A549 (cell line): ENCODE results near the gene MS4A5. TPM values are rescaled to one million over a fixed set of nuclear protein-coding genes. Genes with fewer than 3 reads are reported as not detected.

Experiments used
- ATAC-seq, 2 experiments: fragments of 200-7000 bp in 1 of 2; fragments of >200 bp in 1 of 2; cut with Nextera tagmentation in 1 of 2; cut with Tn5 transposase in 1 of 2; 3 replicates each; pipeline versions ENCODE4 v1.8.0 to v1.9.1; 2018 to 2020; ENCODE audit warnings: mild to moderate bottlenecking in 1 of 2, moderate library complexity in 1 of 2
- CTCF ChIA-PET: fragments of 300-600 bp; sonication (Branson Sonifier 250); formaldehyde crosslinking; extraction: SDS; loops from one replicate; lab custom pipeline; 2021; ENCODE audit warnings: antibody characterized with exemption, inconsistent platforms; lab: Yijun Ruan, JAX
- POLR2A ChIA-PET: fragments of 350-600 bp; formaldehyde crosslinking; extraction: SDS; loops from one replicate; lab custom pipeline; 2021; ENCODE audit warnings: antibody characterized with exemption, inconsistent platforms; lab: Yijun Ruan, JAX
- DNase-seq, 2 experiments: peaks; one replicate each; pipeline versions ENCODE4 v3.0.0 to v3.0.0-alpha.2; 2011 to 2016; ENCODE audit warnings: low read depth in 1 of 2, low spot score in 1 of 2
- FAIRE-seq: peaks from 2 replicates; lab custom pipeline; 2011; peaks lifted over from hg19 to GRCh38; lab: Jason Lieb, UNC
- H3K27ac ChIP-seq, 2 experiments: fragments of >200 bp; sonication (Bioruptor Twin); formaldehyde crosslinking; 3 replicates each; pipeline ENCODE4 v1.5.1; 2016 to 2017
- H3K4me1 ChIP-seq: fragments of >200 bp; sonication (Bioruptor Twin); formaldehyde crosslinking; 3 replicates; pipeline ENCODE4 v1.6.1; 2016
- H3K4me2 ChIP-seq: fragments of >200 bp; sonication (Bioruptor Twin); formaldehyde crosslinking; 3 replicates; pipeline ENCODE4 v1.6.1; 2016
- H3K4me3 ChIP-seq: fragments of >200 bp; sonication (Bioruptor Twin); formaldehyde crosslinking; 3 replicates; pipeline ENCODE4 v1.5.1; 2016
- H3K9me3 ChIP-seq: fragments of >200 bp; sonication (Bioruptor Twin); formaldehyde crosslinking; 3 replicates; pipeline ENCODE4 v1.6.1; 2016
- CEBPB ChIP-seq, 2 experiments: fragments of >200 bp in 1 of 2; sonication (Bioruptor Twin) in 1 of 2; formaldehyde crosslinking in 1 of 2; IDR thresholded peaks; 2 replicates each; pipeline ENCODE4 v1.6.1; 2012 to 2016
- CHD4 ChIP-seq: fragments of 200-600 bp; sonication (generic); IDR thresholded peaks from 2 replicates; pipeline ENCODE4 v1.6.1; 2016; ENCODE audit warnings: antibody characterized with exemption, mild to moderate bottlenecking, borderline replicate concordance
- EHF ChIP-seq: fragments of 250-450 bp; sonication (Bioruptor Pico); IDR thresholded peaks from 2 replicates; pipeline ENCODE4 v1.5.0; 2020; ENCODE audit warnings: mild to moderate bottlenecking
- ESRRA ChIP-seq: fragments of 150-350 bp; IDR thresholded peaks from 2 replicates; pipeline ENCODE4 v1.6.1; 2014; ENCODE audit warnings: mild to moderate bottlenecking, low read length, borderline replicate concordance
- FOSB ChIP-seq: fragments of 250-450 bp; sonication (Bioruptor Pico); IDR thresholded peaks from 2 replicates; pipeline ENCODE4 v1.5.0; 2020; ENCODE audit warnings: mild to moderate bottlenecking, moderate library complexity
- FOSL2 ChIP-seq, 2 experiments: fragments of 450-650 bp in 1 of 2; fragments of >200 bp in 1 of 2; sonication (Bioruptor Twin) in 1 of 2; formaldehyde crosslinking; IDR thresholded peaks; 2 replicates each; pipeline versions ENCODE4 v1.5.0 to v1.6.1; 2016 to 2020; ENCODE audit warnings: mild to moderate bottlenecking in 1 of 2, moderate library complexity in 1 of 2
- HOXB13 ChIP-seq: fragments of 250-450 bp; sonication (Bioruptor Pico); IDR thresholded peaks from 2 replicates; pipeline ENCODE4 v1.5.0; 2020; ENCODE audit warnings: low read depth, mild to moderate bottlenecking, moderate library complexity
- JUN ChIP-seq, 2 experiments: fragments of >200 bp; sonication (Bioruptor Twin); formaldehyde crosslinking; IDR thresholded peaks; 2 replicates in 1 of 2; 3 replicates in 1 of 2; pipeline ENCODE4 v1.6.1; 2016 to 2017
- MAFK ChIP-seq: fragments of 450-650 bp; IDR thresholded peaks from 2 replicates; pipeline ENCODE4 v1.6.1; 2014; ENCODE audit not compliant: partially characterized antibody
- MYC ChIP-seq: IDR thresholded peaks from 2 replicates; pipeline ENCODE4 v1.6.1; 2012; ENCODE audit warnings: mild to moderate bottlenecking, inconsistent platforms, low read length, improper control_type of control experiment, borderline replicate concordance
- NFE2L2 ChIP-seq: fragments of 150-350 bp; conservative IDR thresholded peaks from 2 replicates; pipeline ENCODE4 v1.6.1; 2014; ENCODE audit warnings: low read length
- NR3C1 ChIP-seq: fragments of >200 bp; sonication (Bioruptor Twin); formaldehyde crosslinking; IDR thresholded peaks from 3 replicates; pipeline ENCODE4 v1.6.1; 2017
- PHF8 ChIP-seq: fragments of 200-600 bp; sonication (generic); IDR thresholded peaks from 2 replicates; pipeline ENCODE4 v1.6.1; 2016; ENCODE audit warnings: low read depth, mild to moderate bottlenecking, antibody characterized with exemption, moderate library complexity, borderline replicate concordance
- POLR2A ChIP-seq: IDR thresholded peaks from 2 replicates; pipeline ENCODE4 v1.6.1; 2012; ENCODE audit warnings: mild to moderate bottlenecking, low read length
- RAD21 ChIP-seq, 2 experiments: fragments of >200 bp in 1 of 2; sonication (Bioruptor Twin) in 1 of 2; formaldehyde crosslinking in 1 of 2; IDR thresholded peaks in 1 of 2; conservative IDR thresholded peaks in 1 of 2; 2 replicates in 1 of 2; 3 replicates in 1 of 2; pipeline ENCODE4 v1.6.1; 2012 to 2018; ENCODE audit warnings: inconsistent platforms in 1 of 2
- RARB ChIP-seq: fragments of 250-450 bp; sonication (Bioruptor Pico); IDR thresholded peaks from 2 replicates; pipeline ENCODE4 v1.8.0; 2021; ENCODE audit warnings: mild to moderate bottlenecking, moderate library complexity
- RCOR1 ChIP-seq: fragments of 150-350 bp; IDR thresholded peaks from 2 replicates; pipeline ENCODE4 v1.6.1; 2014; ENCODE audit warnings: antibody characterized with exemption, low read length, low read depth
- RFX5 ChIP-seq: fragments of 450-650 bp; IDR thresholded peaks from 2 replicates; pipeline ENCODE4 v1.7.1; 2014; ENCODE audit warnings: antibody characterized with exemption, mild to moderate bottlenecking, moderate library complexity
- SMC3 ChIP-seq: fragments of >200 bp; sonication (Bioruptor Twin); formaldehyde crosslinking; IDR thresholded peaks from 3 replicates; pipeline ENCODE4 v1.6.1; 2018; ENCODE audit warnings: inconsistent platforms
- TFCP2L1 ChIP-seq: fragments of 250-450 bp; sonication (Bioruptor Pico); IDR thresholded peaks from 2 replicates; pipeline ENCODE4 v1.5.0; 2021; ENCODE audit warnings: mild to moderate bottlenecking
- ZC3H11A ChIP-seq: fragments of 450-650 bp; IDR thresholded peaks from 2 replicates; pipeline ENCODE4 v1.6.1; 2014; ENCODE audit warnings: antibody characterized with exemption, mild to moderate bottlenecking
- WGBS: methylation state at CpG from one replicate; pipeline ENCODE4 v1.1.6; 2017; ENCODE audit errors: missing lambda C conversion rate; 5-methylcytosine and 5-hydroxymethylcytosine counted together
- polyA plus RNA-seq, 4 experiments: library from polyadenylated mRNA; depleted of rRNA in 3 of 4; stranded (reverse); fragments of >200 nt; fragmentation: RNase III in 1 of 4; extraction: RNeasy Plus Mini Kit Qiagen cat#74134 plus additional on column Dnase treatment in 1 of 4; gene quantifications; 2 replicates in 3 of 4; 3 replicates in 1 of 4; pipeline ENCODE4 v1.2.3, GENCODE V29; 2011 to 2017
- TF ChIP-seq, protein P1 (sequence below): fragments of >200 bp; sonication (Bioruptor Twin); formaldehyde crosslinking; IDR thresholded peaks from 3 replicates; pipeline ENCODE4 v1.5.1; 2016
- TF ChIP-seq, protein P2 (sequence below): IDR thresholded peaks from 2 replicates; pipeline ENCODE4 v1.6.1; 2012
- TF ChIP-seq, protein P3 (sequence below): fragments of >200 bp; sonication (Bioruptor Twin); formaldehyde crosslinking; IDR thresholded peaks from 2 replicates; pipeline ENCODE4 v1.6.1; 2016

MS4A5 gene
- polyA plus RNA-seq, 2 of the 4 experiments (the other 2 are of a cell fraction) = not detected

DNA sequence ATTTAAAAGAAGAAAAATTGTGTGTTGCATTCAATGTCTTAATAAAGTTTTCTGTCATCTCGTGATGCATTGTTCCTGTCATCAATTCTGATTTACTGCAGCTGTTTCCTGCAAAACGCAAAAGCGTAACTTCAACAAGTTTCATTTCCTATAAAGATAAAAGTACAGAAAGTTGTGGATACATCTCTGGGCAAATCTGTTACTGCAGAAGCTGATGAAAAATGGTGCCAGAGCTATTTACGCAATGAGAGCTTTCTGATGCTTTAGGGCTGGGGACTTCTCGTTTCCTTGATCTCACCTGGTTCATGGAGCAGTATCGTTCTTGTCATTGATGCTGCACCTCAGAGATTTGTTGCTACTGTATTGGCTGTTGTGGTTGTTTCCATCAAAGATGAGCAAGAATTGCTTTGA is 47.7 kb downstream of the MS4A5 start (continued):
- no peak for TF ChIP-seq RCOR1

DNA sequence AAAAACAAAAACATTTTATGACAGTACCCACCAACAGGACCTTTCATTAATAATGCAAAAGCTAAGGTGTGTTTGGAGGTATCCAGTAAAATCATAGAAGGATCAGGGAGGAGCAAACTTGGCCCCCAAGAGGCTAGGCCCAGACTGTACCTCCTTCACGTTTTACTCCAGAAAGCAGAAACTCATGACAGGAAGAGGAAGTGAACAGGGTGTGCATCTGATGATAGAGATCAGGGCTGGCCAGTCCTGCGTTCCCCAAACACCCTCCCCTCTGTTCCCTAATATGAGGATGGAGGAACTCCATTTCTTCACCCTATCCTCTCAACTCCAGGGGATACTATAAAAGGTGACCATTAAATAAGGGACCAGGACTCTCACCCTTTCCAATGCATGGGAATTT is 53.0 kb downstream of the MS4A5 start:
- Histone ChIP-seq H3K27ac (no peak overlapping the region), H3K9me3 (no peaks in the 10 kb centered on the region), H3K4me2 (no peak overlapping the region), H3K4me1 (no peaks in the 10 kb centered on the region), H3K4me3 (no peak overlapping the region)
- FAIRE-seq (no peak), ATAC-seq (no peak), DNase-seq (no peak)
- ChIA-PET POLR2A (no interaction called here), CTCF (no interaction called here)
- TF ChIP-seq MYC (no peak), ZC3H11A (no peak), CEBPB (IDR thresholded peaks at IDR 0.05) (no peak), MAFK (no peak), EHF (no peak)
- 5% methylated on average over 2 of the region's 2 CpGs for WGBS

DNA sequence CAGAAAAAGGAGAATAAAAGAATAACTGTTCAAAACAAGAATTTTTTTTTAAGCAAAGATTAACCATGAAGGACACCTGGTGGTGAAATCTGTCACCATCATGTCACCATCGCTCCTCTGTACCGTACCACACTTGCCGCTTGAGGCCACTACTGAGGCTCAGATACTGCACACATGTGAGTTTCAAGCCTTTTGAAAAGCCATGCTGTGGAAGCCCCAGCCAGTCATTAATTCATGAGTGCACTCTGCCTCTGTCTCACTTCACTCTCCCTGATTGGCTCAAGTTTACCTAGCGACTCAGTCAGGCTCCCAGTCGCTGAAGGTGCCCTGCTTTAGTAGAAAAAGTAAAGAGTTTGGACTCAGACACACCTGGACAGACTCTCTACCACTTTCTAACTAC is 56.6 kb downstream of the MS4A5 start:
- DNase-seq (peak; percentile 21 to 37), FAIRE-seq (no peak), ATAC-seq (peak; percentile 84)
- no peaks in the 10 kb centered on the region for H3K4me1 ChIP-seq
- no peak overlapping the region for H3K4me3 ChIP-seq
- no peak overlapping the region for H3K27ac ChIP-seq
- no peak for TF ChIP-seq CEBPB (IDR thresholded peaks at IDR 0.05)
- TF ChIP-seq, protein P1, sequence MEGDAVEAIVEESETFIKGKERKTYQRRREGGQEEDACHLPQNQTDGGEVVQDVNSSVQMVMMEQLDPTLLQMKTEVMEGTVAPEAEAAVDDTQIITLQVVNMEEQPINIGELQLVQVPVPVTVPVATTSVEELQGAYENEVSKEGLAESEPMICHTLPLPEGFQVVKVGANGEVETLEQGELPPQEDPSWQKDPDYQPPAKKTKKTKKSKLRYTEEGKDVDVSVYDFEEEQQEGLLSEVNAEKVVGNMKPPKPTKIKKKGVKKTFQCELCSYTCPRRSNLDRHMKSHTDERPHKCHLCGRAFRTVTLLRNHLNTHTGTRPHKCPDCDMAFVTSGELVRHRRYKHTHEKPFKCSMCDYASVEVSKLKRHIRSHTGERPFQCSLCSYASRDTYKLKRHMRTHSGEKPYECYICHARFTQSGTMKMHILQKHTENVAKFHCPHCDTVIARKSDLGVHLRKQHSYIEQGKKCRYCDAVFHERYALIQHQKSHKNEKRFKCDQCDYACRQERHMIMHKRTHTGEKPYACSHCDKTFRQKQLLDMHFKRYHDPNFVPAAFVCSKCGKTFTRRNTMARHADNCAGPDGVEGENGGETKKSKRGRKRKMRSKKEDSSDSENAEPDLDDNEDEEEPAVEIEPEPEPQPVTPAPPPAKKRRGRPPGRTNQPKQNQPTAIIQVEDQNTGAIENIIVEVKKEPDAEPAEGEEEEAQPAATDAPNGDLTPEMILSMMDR = 0 out of 3 replicates have a peak, but pooled peaks have one; percentile 19
- TF ChIP-seq RAD21 (conservative IDR thresholded peaks at IDR 0.05 in 1 of 2, IDR thresholded peaks at IDR 0.05 in 1 of 2) = 0 out of 5 replicates have a peak, but pooled peaks of 1 of the 2 experiments have one; percentile 15
- TF ChIP-seq, protein P2, sequence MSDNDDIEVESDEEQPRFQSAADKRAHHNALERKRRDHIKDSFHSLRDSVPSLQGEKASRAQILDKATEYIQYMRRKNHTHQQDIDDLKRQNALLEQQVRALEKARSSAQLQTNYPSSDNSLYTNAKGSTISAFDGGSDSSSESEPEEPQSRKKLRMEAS = no peak
- H3K4me2 ChIP-seq = no peak overlapping the region
- ChIA-PET CTCF (no interaction called here), POLR2A (no interaction called here)
- no peaks in the 10 kb centered on the region for H3K9me3 ChIP-seq
- 15% methylated on average over 5 of the region's 5 CpGs for WGBS

DNA sequence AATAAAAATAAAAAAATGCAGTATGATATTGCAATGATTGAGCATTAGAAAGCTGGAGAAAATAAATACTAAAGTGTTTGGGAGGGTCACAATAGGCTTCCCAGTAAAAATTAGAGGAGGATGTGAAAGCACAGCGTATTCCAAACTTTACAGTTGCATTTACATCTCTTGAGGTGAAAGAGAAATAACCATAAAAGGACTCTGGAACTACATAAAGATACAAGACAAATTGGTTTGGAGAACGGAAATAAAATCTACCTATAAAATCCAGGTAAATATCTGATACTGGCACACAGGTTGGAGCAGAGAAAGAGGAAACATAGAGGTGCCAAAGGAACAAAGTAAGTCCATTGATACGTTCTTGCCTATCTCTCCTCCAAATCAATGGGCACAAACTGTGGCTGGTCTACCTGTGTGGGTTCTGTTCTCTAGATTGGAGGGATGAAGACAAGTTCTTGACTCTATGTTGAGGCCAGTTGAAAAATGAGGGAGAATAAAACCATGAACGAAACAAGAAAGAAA is 63.2 kb downstream of the MS4A5 start, which contains the start of gene MS4A12:
TSS of gene MS4A12 (plus strand) at position 291 of the 522 bp plus-strand sequence. CDS start 4,541 bp downstream, outside the sequence.
- Histone ChIP-seq H3K4me3 (no peak within 1 kb of the TSS), H3K4me1 (no peaks in the 10 kb centered on the region), H3K4me2 (no peak within 1 kb of the TSS), H3K9me3 (no peaks in the 10 kb centered on the region), H3K27ac (no peak within 1 kb of the TSS)
- POLR2A ChIA-PET = no interaction called here
- WGBS = 3% methylated on average over 4 of the region's 4 CpGs
- CTCF ChIA-PET = no interaction called here
- FAIRE-seq (no peak), DNase-seq (no peak), ATAC-seq (no peak)
- TF ChIP-seq FOSL2 (IDR thresholded peaks at IDR 0.05) (no peak), FOSL2 (CRISPR knock-in tag; IDR thresholded peaks at IDR 0.05) (no peak), RFX5 (no peak), TFCP2L1 (CRISPR knock-in tag) (no peak), POLR2A (no peak), RCOR1 (no peak), EHF (no peak), HOXB13 (CRISPR knock-in tag) (no peak), SMC3 (no peak), CHD4 (no peak), ESRRA (no peak), NR3C1 (no peak), FOSB (CRISPR knock-in tag) (no peak), JUN (IDR thresholded peaks at IDR 0.05) (no peak), CEBPB (IDR thresholded peaks at IDR 0.05) (no peak), PHF8 (no peak), RARB (CRISPR knock-in tag) (no peak), NFE2L2 (no peak)
- TF ChIP-seq, protein P3, sequence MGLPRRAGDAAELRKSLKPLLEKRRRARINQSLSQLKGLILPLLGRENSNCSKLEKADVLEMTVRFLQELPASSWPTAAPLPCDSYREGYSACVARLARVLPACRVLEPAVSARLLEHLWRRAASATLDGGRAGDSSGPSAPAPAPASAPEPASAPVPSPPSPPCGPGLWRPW = no peak
